Renal cortical epithelial cell (primary cell): ENCODE measurements around the gene DCTN2. TPM values are rescaled to one million over a fixed set of nuclear protein-coding genes. Genes with fewer than 3 reads are reported as not detected.
"Not testable (repeated sequence)": the region's sequence is repeated elsewhere in the genome, so short reads cannot be mapped to it uniquely, and the experiment has no call there.

Experiments
- DNase-seq: peaks from one replicate; pipeline ENCODE4 v3.0.0-alpha.2; 2011; ENCODE audit warnings: low read depth
- total RNA-seq: library from RNA; depleted of rRNA; stranded (reverse); fragments of >200 nt; gene quantifications from 2 replicates; pipeline ENCODE4 v1.2.3, GENCODE V29; 2014

DCTN2 gene
- total RNA-seq, 1 donor from 2014 or later = 212 TPM

- DNase-seq = no peak
These were observed 31.0 kb downstream of the DCTN2 start for GRCh38 chr12:57515934-57516541.

- DNase-seq = no peak
These were observed 31.5 kb downstream of the DCTN2 start for GRCh38 chr12:57515408-57515933.

- DNase-seq = no peak
These were observed 32.1 kb downstream of the DCTN2 start for GRCh38 chr12:57514720-57515407.

GRCh38 chr12:57514246-57514645 lies 32.7 kb downstream of the DCTN2 start:
- not testable (repeated sequence) for DNase-seq

- DNase-seq = not testable (repeated sequence)
These were observed 33.3 kb downstream of the DCTN2 start for GRCh38 chr12:57513677-57514076.

- no peak for DNase-seq
These were observed 33.7 kb downstream of the DCTN2 start for GRCh38 chr12:57513266-57513665.

GRCh38 chr12:57512665-57513064 lies 34.3 kb downstream of the DCTN2 start:
- DNase-seq = no peak

- no peak for DNase-seq
These were observed 35.2 kb downstream of the DCTN2 start for GRCh38 chr12:57511588-57512325.

GRCh38 chr12:57511161-57511560 lies 35.8 kb downstream of the DCTN2 start:
- DNase-seq = no peak

- DNase-seq = not testable (repeated sequence)
These were observed 39.2 kb downstream of the DCTN2 start for GRCh38 chr12:57507796-57508195.

GRCh38 chr12:57506541-57506940 lies 40.5 kb downstream of the DCTN2 start:
- DNase-seq = not testable (repeated sequence)

GRCh38 chr12:57502311-57502969 lies 44.6 kb downstream of the DCTN2 start:
- DNase-seq = not testable (repeated sequence)

- DNase-seq = no peak
These were observed 46.8 kb downstream of the DCTN2 start for GRCh38 chr12:57500213-57500612.

GRCh38 chr12:57498571-57498970 lies 48.4 kb downstream of the DCTN2 start:
- no peak for DNase-seq

GRCh38 chr12:57498132-57498502 lies 48.9 kb downstream of the DCTN2 start:
- DNase-seq = no peak

GRCh38 chr12:57497223-57498131 lies 49.5 kb downstream of the DCTN2 start:
- DNase-seq = no peak

- DNase-seq = no peak
These were observed 50.2 kb downstream of the DCTN2 start for GRCh38 chr12:57496822-57497221.

- DNase-seq = not testable (repeated sequence)
These were observed 51.8 kb downstream of the DCTN2 start for GRCh38 chr12:57495051-57495701.

GRCh38 chr12:57491393-57492280 lies 55.4 kb downstream of the DCTN2 start:
- DNase-seq = no peak
